ENCODE results near the gene LARGE1.

The LARGE1 gene

GRCh38 chr22:33851821-33852384, 68.4 kb downstream of the LARGE1 start:
- no peak for DNase-seq

GRCh38 chr22:33851240-33851639, 69.0 kb downstream of the LARGE1 start:
- no peak for DNase-seq

- no peak for DNase-seq
Observed at GRCh38 chr22:33850724-33851123, 69.6 kb downstream of the LARGE1 start.

- DNase-seq: no peak
Observed at GRCh38 chr22:33850193-33850592, 70.1 kb downstream of the LARGE1 start.

GRCh38 chr22:33848251-33848650, 72.0 kb downstream of the LARGE1 start:
- DNase-seq: no peak

- no peak for DNase-seq
Observed at GRCh38 chr22:33844273-33844672, 76.0 kb downstream of the LARGE1 start.

- DNase-seq: peak; percentile 44
Observed at GRCh38 chr22:33842421-33843094, 77.7 kb downstream of the LARGE1 start.

GRCh38 chr22:33842006-33842354, 78.3 kb downstream of the LARGE1 start:
- no peak for DNase-seq

GRCh38 chr22:33841281-33842005, 78.8 kb downstream of the LARGE1 start:
- DNase-seq: no peak

- DNase-seq: no peak
Observed at GRCh38 chr22:33838644-33839043, 81.6 kb downstream of the LARGE1 start.

- DNase-seq: no peak
Observed at GRCh38 chr22:33837826-33838225, 82.5 kb downstream of the LARGE1 start.

GRCh38 chr22:33835265-33835664, 85.0 kb downstream of the LARGE1 start:
- no peak for DNase-seq

- DNase-seq: no peak
Observed at GRCh38 chr22:33832558-33833151, 87.6 kb downstream of the LARGE1 start.

- DNase-seq: no peak
Observed at GRCh38 chr22:33831651-33832050, 88.6 kb downstream of the LARGE1 start.

GRCh38 chr22:33831207-33831606, 89.1 kb downstream of the LARGE1 start:
- no peak for DNase-seq

GRCh38 chr22:33829546-33830280, 90.6 kb downstream of the LARGE1 start:
- DNase-seq: no peak

GRCh38 chr22:33828302-33828701, 92.0 kb downstream of the LARGE1 start:
- DNase-seq: no peak

- DNase-seq: no peak
Observed at GRCh38 chr22:33825761-33826160, 94.5 kb downstream of the LARGE1 start.

- no peak for DNase-seq
Observed at GRCh38 chr22:33823552-33823951, 96.7 kb downstream of the LARGE1 start.

- DNase-seq: no peak
Observed at GRCh38 chr22:33821290-33821689, 99.0 kb downstream of the LARGE1 start.

- no peak for DNase-seq
Observed at GRCh38 chr22:33819743-33820142, 100.5 kb downstream of the LARGE1 start.

GRCh38 chr22:33817512-33818127, 102.7 kb downstream of the LARGE1 start:
- no peak for DNase-seq
